GM23338 (cell line): ENCODE data around the gene ST6GALNAC3.

Experiments
- CREB1 ChIP-seq: fragments of 250-450 bp; sonication (Bioruptor Pico); IDR thresholded peaks from 2 replicates; pipeline ENCODE4 v1.5.0; 2020; ENCODE audit warnings: low read depth, mild to moderate bottlenecking, moderate library complexity
- EZH2 ChIP-seq: fragments of 200-600 bp; sonication (generic); IDR thresholded peaks from one replicate; pipeline ENCODE4 v1.8.0; 2017; ENCODE audit warnings: antibody characterized with exemption, mild to moderate bottlenecking, low read depth; ENCODE audit not compliant: unreplicated experiment
- EZH2phosphoT487 ChIP-seq: fragments of 200-600 bp; sonication (generic); IDR thresholded peaks from one replicate; pipeline ENCODE4 v1.8.1; 2018; ENCODE audit warnings: antibody characterized with exemption; ENCODE audit not compliant: unreplicated experiment
- JUNB ChIP-seq: IDR thresholded peaks from one replicate; pipeline ENCODE4 v1.6.1; 2016; ENCODE audit warnings: antibody characterized with exemption; ENCODE audit not compliant: unreplicated experiment
- NANOG ChIP-seq: IDR thresholded peaks from 2 replicates; pipeline ENCODE4 v1.6.1; 2016; ENCODE audit warnings: antibody characterized with exemption, borderline replicate concordance
- POLR2AphosphoS5 ChIP-seq: IDR thresholded peaks from 2 replicates; pipeline ENCODE4 v1.6.1; 2016; ENCODE audit warnings: antibody characterized with exemption, low read depth
- STAT1 ChIP-seq: IDR thresholded peaks from one replicate; pipeline ENCODE4 v1.6.1; 2016; ENCODE audit warnings: antibody characterized with exemption; ENCODE audit not compliant: unreplicated experiment
- ZNF114 ChIP-seq: fragments of 250-450 bp; sonication (Bioruptor Pico); IDR thresholded peaks from 2 replicates; pipeline ENCODE4 v1.5.0; 2020; ENCODE audit warnings: mild to moderate bottlenecking, moderate library complexity
- ZNF331 ChIP-seq: fragments of 250-450 bp; sonication (Bioruptor Pico); IDR thresholded peaks from 2 replicates; pipeline ENCODE4 v1.5.0; 2020; ENCODE audit warnings: low read depth, mild to moderate bottlenecking, moderate library complexity
- TF ChIP-seq, protein P1 (sequence below), 2 experiments: fragments of 200-600 bp in 1 of 2; sonication (generic) in 1 of 2; conservative IDR thresholded peaks; 2 replicates each; pipeline versions ENCODE4 v1.5.1 to v1.6.1; 2016 to 2017; ENCODE audit warnings: antibody characterized with exemption in 2 of 2, low read depth in 2 of 2, mild to moderate bottlenecking in 2 of 2, moderate library complexity in 1 of 2
- TF ChIP-seq, protein P2 (sequence below): IDR thresholded peaks from one replicate; pipeline ENCODE4 v1.6.1; 2018; ENCODE audit warnings: antibody characterized with exemption; ENCODE audit not compliant: unreplicated experiment
- TF ChIP-seq, protein P3 (sequence below): IDR thresholded peaks from 2 replicates; pipeline ENCODE4 v1.6.1; 2016; ENCODE audit warnings: antibody characterized with exemption

DNA sequence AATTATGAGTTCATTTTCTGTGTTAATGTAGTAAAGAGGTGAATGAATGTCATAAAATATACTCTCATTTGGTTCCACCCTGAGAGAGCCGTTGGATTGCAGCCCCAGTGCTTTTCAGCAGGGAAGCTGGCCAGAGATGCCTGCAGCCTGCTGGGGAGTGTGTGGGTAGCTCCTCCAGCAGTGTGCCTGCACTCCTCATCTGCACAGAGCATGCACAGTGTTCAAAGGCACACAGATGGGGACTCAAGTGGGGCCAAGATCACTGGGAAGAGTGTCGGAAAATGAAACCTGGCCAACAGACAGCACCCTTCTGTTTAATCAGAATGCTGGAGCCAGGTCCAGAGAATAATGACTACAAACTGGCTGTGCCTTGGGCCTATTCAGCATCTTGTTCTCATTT, 206.8 kb downstream of the ST6GALNAC3 start:
- TF ChIP-seq, protein P1, sequence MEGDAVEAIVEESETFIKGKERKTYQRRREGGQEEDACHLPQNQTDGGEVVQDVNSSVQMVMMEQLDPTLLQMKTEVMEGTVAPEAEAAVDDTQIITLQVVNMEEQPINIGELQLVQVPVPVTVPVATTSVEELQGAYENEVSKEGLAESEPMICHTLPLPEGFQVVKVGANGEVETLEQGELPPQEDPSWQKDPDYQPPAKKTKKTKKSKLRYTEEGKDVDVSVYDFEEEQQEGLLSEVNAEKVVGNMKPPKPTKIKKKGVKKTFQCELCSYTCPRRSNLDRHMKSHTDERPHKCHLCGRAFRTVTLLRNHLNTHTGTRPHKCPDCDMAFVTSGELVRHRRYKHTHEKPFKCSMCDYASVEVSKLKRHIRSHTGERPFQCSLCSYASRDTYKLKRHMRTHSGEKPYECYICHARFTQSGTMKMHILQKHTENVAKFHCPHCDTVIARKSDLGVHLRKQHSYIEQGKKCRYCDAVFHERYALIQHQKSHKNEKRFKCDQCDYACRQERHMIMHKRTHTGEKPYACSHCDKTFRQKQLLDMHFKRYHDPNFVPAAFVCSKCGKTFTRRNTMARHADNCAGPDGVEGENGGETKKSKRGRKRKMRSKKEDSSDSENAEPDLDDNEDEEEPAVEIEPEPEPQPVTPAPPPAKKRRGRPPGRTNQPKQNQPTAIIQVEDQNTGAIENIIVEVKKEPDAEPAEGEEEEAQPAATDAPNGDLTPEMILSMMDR (conservative IDR thresholded peaks at IDR 0.05; ENCODE audit: low read depth in 2 of 2) = no peak
- TF ChIP-seq EZH2phosphoT487 = no peak
- no peak for TF ChIP-seq EZH2
- TF ChIP-seq ZNF114 (CRISPR knock-in tag) = no peak
- no peak for TF ChIP-seq CREB1 (CRISPR knock-in tag)
- TF ChIP-seq POLR2AphosphoS5 = no peak
- TF ChIP-seq JUNB = no peak
- no peak for TF ChIP-seq ZNF331 (CRISPR knock-in tag)
- TF ChIP-seq, protein P2, sequence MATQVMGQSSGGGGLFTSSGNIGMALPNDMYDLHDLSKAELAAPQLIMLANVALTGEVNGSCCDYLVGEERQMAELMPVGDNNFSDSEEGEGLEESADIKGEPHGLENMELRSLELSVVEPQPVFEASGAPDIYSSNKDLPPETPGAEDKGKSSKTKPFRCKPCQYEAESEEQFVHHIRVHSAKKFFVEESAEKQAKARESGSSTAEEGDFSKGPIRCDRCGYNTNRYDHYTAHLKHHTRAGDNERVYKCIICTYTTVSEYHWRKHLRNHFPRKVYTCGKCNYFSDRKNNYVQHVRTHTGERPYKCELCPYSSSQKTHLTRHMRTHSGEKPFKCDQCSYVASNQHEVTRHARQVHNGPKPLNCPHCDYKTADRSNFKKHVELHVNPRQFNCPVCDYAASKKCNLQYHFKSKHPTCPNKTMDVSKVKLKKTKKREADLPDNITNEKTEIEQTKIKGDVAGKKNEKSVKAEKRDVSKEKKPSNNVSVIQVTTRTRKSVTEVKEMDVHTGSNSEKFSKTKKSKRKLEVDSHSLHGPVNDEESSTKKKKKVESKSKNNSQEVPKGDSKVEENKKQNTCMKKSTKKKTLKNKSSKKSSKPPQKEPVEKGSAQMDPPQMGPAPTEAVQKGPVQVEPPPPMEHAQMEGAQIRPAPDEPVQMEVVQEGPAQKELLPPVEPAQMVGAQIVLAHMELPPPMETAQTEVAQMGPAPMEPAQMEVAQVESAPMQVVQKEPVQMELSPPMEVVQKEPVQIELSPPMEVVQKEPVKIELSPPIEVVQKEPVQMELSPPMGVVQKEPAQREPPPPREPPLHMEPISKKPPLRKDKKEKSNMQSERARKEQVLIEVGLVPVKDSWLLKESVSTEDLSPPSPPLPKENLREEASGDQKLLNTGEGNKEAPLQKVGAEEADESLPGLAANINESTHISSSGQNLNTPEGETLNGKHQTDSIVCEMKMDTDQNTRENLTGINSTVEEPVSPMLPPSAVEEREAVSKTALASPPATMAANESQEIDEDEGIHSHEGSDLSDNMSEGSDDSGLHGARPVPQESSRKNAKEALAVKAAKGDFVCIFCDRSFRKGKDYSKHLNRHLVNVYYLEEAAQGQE = no peak
- TF ChIP-seq, protein P3, sequence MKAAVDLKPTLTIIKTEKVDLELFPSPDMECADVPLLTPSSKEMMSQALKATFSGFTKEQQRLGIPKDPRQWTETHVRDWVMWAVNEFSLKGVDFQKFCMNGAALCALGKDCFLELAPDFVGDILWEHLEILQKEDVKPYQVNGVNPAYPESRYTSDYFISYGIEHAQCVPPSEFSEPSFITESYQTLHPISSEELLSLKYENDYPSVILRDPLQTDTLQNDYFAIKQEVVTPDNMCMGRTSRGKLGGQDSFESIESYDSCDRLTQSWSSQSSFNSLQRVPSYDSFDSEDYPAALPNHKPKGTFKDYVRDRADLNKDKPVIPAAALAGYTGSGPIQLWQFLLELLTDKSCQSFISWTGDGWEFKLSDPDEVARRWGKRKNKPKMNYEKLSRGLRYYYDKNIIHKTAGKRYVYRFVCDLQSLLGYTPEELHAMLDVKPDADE = no peak
- TF ChIP-seq NANOG = no peak
- no peak for TF ChIP-seq STAT1
